DMS114 treated with DMSO at 0.1 percent for 48 hours (cell line): ENCODE data around the gene RNASEL.
"Not testable (repeated sequence)": the region's sequence is repeated elsewhere in the genome, so short reads cannot be mapped to it uniquely, and the experiment has no call there.

Source experiments
- DNase-seq: peaks from one replicate; lab custom pipeline; 2025; ENCODE audit not compliant: unreplicated experiment; lab: John Stamatoyannopoulos, UW

Gene RNASEL

GRCh38 chr1:182565537-182565936 is 23.5 kb downstream of the RNASEL start:
- DNase-seq: no peak

- DNase-seq: no peak
Observed at GRCh38 chr1:182564406-182565004, 24.6 kb downstream of the RNASEL start.

- no peak for DNase-seq
Observed at GRCh38 chr1:182563095-182563494, 26.0 kb downstream of the RNASEL start.

- no peak for DNase-seq
Observed at GRCh38 chr1:182561456-182561855, 27.6 kb downstream of the RNASEL start.

GRCh38 chr1:182560392-182560984 is 28.6 kb downstream of the RNASEL start:
- no peak for DNase-seq

GRCh38 chr1:182556279-182556678 is 32.8 kb downstream of the RNASEL start:
- DNase-seq: no peak

GRCh38 chr1:182555493-182555892 is 33.6 kb downstream of the RNASEL start:
- DNase-seq: no peak

GRCh38 chr1:182552527-182552926 is 36.5 kb downstream of the RNASEL start:
- DNase-seq: no peak

- DNase-seq: no peak
Observed at GRCh38 chr1:182549811-182550210, 39.2 kb downstream of the RNASEL start.

GRCh38 chr1:182549346-182549745 is 39.7 kb downstream of the RNASEL start:
- DNase-seq: no peak

GRCh38 chr1:182533896-182534295 is 55.2 kb downstream of the RNASEL start:
- DNase-seq: no peak

- DNase-seq: not testable (repeated sequence)
Observed at GRCh38 chr1:182528206-182528605, 60.9 kb downstream of the RNASEL start.

- DNase-seq: no peak
Observed at GRCh38 chr1:182527680-182528079, 61.4 kb downstream of the RNASEL start.

GRCh38 chr1:182525342-182525741 is 63.7 kb downstream of the RNASEL start:
- no peak for DNase-seq
